ENCODE results near the gene CAPN1. TPM values are rescaled to one million over a fixed set of nuclear protein-coding genes. Genes with fewer than 3 reads are reported as not detected.
A peak's percentile ranks its signal among the peaks of the same experiment; 100 is the strongest.

The CAPN1 gene
- total RNA-seq: 31.9 TPM
- polyA plus RNA-seq: 104 TPM
- long read RNA-seq, donor 1: 0 reads
- long read RNA-seq, donor 2: 0 reads
- long read RNA-seq, donor 3, partial matches to known transcripts: 0 of 18 reads
- long read RNA-seq, donor 3, other reads (novel, unspliced or antisense): 17 of 18 reads
- long read RNA-seq, donor 4, partial matches to known transcripts: 10 of 22 reads
- long read RNA-seq, donor 4, other reads (novel, unspliced or antisense): 12 of 22 reads
- long read RNA-seq, donor 5, partial matches to known transcripts: 7 of 20 reads
- long read RNA-seq, donor 5, other reads (novel, unspliced or antisense): 13 of 20 reads
- long read RNA-seq, donor 6, partial matches to known transcripts: 0 of 8 reads
- long read RNA-seq, donor 6, other reads (novel, unspliced or antisense): 8 of 8 reads
- long read RNA-seq, donor 7, partial matches to known transcripts: 0 of 5 reads
- long read RNA-seq, donor 7, other reads (novel, unspliced or antisense): 5 of 5 reads
- long read RNA-seq, donor 8: 0 reads
- long read RNA-seq, donor 9: 0 reads
- long read RNA-seq, donor 10, partial matches to known transcripts: 5 of 10 reads
- long read RNA-seq, donor 10, other reads (novel, unspliced or antisense): 5 of 10 reads

DNA sequence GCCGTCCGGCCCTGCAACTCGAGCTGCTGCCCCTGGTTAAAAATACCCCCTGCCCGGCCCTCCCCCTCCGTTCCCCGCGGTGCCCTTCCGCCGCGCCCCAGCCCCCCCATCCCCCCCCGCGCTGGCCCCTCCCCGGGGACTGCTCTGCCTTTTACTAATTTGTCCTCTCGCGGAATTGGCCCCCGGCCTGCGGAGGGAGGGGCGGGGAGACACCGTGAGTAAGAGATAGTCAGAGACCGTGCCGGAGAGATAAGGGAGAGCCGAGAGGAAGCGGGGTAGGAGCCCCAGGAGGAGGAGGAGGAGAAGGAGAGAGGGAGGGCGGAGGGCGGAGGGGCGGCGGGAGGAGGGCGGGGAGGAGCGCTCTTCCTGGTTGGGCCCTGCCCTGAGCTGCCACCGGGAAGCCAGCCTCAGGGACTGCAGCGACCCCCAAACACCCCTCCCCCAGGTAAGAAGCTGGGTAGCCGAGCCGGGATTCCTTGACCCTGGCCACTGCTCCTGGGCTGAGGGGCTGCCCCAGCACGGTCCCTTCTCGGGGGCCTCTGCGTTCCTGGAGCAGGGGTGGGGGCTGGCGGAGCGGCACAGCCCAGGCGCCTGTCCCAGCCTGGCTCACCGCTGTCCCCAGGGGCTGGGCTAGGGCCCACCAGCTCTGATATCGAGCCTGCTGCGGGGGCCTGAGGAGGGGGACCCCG lies at the start of gene CAPN1:
TSS of gene CAPN1 (plus strand) at position 360 of the 689 bp plus-strand sequence. CDS start 774 bp downstream, outside the sequence.
- Histone ChIP-seq H3K36me3 (ENCODE audit: control insufficient read depth in 2 of 2, insufficient read depth in 2 of 2, low read length in 1 of 2) (peaks cover 14 to 19% of the 10 kb centered on the region in 2 donors), H3K4me3 (ENCODE audit: low read length in 2 of 2) (peak within 1 kb of the TSS; percentile 63 to 97), H3K9me3 (ENCODE audit: control insufficient read depth in 2 of 2, insufficient read depth in 1 of 2, low read length in 1 of 2) (no peaks in the 10 kb centered on the region), H3K27me3 (ENCODE audit: control insufficient read depth in 2 of 2, insufficient read depth in 1 of 2, low read length in 1 of 2) (peaks cover 2 to 14% of the 10 kb centered on the region in 2 donors), H3K4me1 (ENCODE audit: control insufficient read depth in 2 of 2, insufficient read depth in 2 of 2, low read length in 2 of 2) (peaks cover 13 to 28% of the 10 kb centered on the region in 2 donors), H3K27ac (ENCODE audit: low read depth in 1 of 2, low read length in 1 of 2) (peak within 1 kb of the TSS; percentile 70 to 76)
- WGBS: under 1% methylated on average over 43 of the region's 43 CpGs
- peak in 6 of 9 donors; percentile 45 to 75 (median 54) for DNase-seq (ENCODE audit: low read depth in 6 of 9, low spot score in 9 of 9)

DNA sequence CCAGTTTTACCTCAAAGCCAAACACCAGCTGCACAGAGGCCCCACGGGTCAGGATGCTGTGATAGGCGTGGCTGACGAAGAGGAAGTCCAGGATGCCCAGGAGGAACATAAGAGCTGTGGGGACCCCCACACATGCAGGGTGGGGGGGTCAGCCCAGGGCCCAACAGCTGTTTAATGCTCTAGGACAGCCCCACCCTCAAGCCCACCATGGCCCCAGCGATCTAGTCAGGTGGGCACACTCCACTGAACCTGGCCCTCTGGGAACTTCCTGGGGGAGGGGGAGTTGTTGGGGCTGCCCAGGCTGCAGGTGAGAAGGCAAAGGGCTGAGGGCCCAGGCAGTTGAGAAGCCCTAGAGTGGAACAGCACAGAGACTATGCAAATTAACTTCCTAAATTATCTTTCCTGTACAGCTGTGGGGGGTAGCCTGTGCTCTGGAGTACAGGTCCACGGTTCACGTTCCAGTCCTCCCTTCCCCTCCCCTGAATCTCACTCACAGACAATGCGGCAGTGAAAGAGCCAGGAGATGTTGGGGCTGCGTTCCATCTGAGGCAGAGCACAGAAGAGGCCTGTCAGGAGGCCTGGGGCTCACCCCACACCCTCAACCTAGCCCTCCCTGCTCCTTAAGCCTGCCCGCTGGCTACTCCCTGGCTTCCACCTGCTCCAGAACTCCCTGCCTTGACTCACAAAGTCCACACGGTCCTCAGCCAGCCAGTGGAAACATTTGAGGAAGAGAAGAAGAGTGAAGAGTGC lies 49.3 kb upstream of the CAPN1 start:
- Histone ChIP-seq H3K27me3 (ENCODE audit: control insufficient read depth in 2 of 2, insufficient read depth in 1 of 2, low read length in 1 of 2) (no peaks in the 10 kb centered on the region), H3K36me3 (ENCODE audit: control insufficient read depth in 2 of 2, insufficient read depth in 2 of 2, low read length in 1 of 2) (peaks cover 52 to 54% of the 10 kb centered on the region in 2 donors), H3K4me3 (ENCODE audit: low read length in 2 of 2) (no peak overlapping the region), H3K27ac (ENCODE audit: low read depth in 1 of 2, low read length in 1 of 2) (no peak overlapping the region), H3K9me3 (ENCODE audit: control insufficient read depth in 2 of 2, insufficient read depth in 1 of 2, low read length in 1 of 2) (no peaks in the 10 kb centered on the region), H3K4me1 (ENCODE audit: control insufficient read depth in 2 of 2, insufficient read depth in 2 of 2, low read length in 2 of 2) (peaks cover 10 to 31% of the 10 kb centered on the region in 2 donors)
- no peak for DNase-seq (ENCODE audit: low read depth in 6 of 9, low spot score in 9 of 9)
- WGBS: 84% methylated on average over 10 of the region's 10 CpGs

DNA sequence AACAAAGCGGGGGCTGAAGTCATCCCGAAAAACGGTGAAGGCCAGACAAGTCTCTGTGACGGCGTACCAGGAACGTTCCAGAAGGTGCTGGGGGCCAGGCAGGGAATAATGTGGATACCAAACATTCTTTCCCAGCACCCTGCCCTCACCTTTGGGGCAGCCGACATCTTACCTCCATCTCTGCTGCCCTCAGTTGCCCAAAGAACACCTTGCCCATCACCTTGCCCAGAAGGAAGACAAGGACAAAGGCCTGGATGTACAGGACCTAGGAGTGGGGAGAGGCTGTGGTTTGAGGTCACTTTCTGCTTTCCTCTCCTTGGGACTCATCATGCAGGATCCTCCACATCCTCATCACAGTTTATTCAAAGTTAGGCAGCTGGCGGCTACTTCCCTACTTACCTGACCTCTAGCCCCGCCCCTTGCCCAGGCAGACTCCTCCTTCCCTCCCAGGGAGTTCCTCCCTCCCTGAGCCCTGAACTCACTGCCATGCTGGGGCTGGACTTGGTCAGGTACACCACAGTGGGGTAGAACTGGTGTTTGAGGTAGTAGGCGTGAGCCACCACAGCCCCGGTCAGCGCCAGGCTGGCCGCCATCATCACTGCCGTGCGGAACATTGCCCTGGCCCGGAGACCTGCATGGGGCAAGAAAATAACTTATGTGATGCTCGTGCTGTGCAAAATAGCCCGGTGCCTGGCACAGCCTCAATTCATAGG lies 48.6 kb upstream of the CAPN1 start:
- Histone ChIP-seq H3K4me1 (ENCODE audit: control insufficient read depth in 2 of 2, insufficient read depth in 2 of 2, low read length in 2 of 2) (peaks cover 10 to 31% of the 10 kb centered on the region in 2 donors), H3K27ac (ENCODE audit: low read depth in 1 of 2, low read length in 1 of 2) (no peak overlapping the region), H3K4me3 (ENCODE audit: low read length in 2 of 2) (peak overlapping the region; percentile 79 to 88), H3K27me3 (ENCODE audit: control insufficient read depth in 2 of 2, insufficient read depth in 1 of 2, low read length in 1 of 2) (no peaks in the 10 kb centered on the region), H3K9me3 (ENCODE audit: control insufficient read depth in 2 of 2, insufficient read depth in 1 of 2, low read length in 1 of 2) (no peaks in the 10 kb centered on the region), H3K36me3 (ENCODE audit: control insufficient read depth in 2 of 2, insufficient read depth in 2 of 2, low read length in 1 of 2) (peaks cover 45 to 47% of the 10 kb centered on the region in 2 donors)
- WGBS: 52% methylated on average over 18 of the region's 18 CpGs
- peak in 1 of 9 donors; percentile 51 for DNase-seq (ENCODE audit: low read depth in 6 of 9, low spot score in 9 of 9)

DNA sequence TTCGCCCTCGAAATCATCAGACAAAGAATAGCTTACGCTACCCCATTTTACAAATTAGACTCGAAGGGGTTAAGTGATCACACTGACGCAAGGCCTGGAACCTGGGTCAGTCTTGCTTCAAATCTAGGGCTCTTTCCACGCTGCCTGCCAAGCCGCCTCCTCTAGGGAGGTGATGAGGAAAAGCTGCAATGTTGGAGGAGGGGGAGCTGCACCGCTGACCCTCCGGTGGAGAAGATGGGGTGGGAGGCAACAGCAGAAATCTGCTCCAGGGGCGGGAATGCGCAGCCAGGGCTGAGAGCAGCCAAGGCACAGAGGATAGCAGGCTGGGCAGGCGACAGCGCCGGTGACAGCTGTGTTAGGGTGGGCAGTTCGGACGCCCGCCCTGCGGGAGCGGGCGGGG lies 48.0 kb upstream of the CAPN1 start:
- no peaks in the 10 kb centered on the region for H3K9me3 ChIP-seq (ENCODE audit: control insufficient read depth in 2 of 2, insufficient read depth in 1 of 2, low read length in 1 of 2)
- H3K36me3 ChIP-seq (ENCODE audit: control insufficient read depth in 2 of 2, insufficient read depth in 2 of 2, low read length in 1 of 2): peaks cover 39 to 41% of the 10 kb centered on the region in 2 donors
- H3K4me3 ChIP-seq (ENCODE audit: low read length in 2 of 2): peak overlapping the region; percentile 79 to 88
- H3K27ac ChIP-seq (ENCODE audit: low read depth in 1 of 2, low read length in 1 of 2): peak overlapping the region; percentile 39 to 97
- DNase-seq (ENCODE audit: low read depth in 6 of 9, low spot score in 9 of 9): no peak
- WGBS: 3% methylated on average over 20 of the region's 20 CpGs
- no peaks in the 10 kb centered on the region for H3K27me3 ChIP-seq (ENCODE audit: control insufficient read depth in 2 of 2, insufficient read depth in 1 of 2, low read length in 1 of 2)
- H3K4me1 ChIP-seq (ENCODE audit: control insufficient read depth in 2 of 2, insufficient read depth in 2 of 2, low read length in 2 of 2): peaks cover 10 to 31% of the 10 kb centered on the region in 2 donors

DNA sequence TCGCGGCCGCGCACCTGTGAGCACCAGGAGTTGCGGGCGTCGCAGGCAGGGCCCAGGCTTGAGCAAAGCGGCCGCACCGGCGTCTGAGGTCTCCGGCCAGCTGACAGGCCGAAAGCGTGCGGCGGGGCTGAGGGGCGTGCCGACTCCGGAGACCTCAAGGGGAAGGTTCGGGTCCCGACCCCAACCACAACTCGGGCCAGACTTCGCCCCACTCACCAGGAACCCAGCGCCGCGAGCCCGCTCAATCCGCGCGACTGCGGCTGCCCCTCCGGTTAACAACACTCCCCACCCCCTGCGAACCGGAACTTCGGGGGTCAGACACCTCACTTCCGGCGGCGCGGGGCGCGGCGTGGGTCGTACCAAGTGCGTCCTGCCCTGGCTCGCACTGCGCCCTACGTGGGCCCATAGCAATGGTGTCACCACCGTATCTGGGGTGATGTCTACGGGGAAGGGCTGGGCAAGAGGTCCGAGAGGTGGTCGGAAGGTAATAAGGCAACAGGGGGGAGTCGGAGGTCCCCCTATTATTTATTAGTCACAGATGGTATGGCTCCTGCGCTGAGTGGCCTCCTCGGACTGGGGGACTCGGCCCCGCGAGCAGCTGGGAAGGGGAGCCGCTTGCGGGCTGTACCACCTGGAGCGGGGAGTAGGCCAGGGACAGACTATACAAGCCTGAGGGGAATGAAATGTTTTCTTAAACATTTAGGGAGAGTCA lies 47.3 kb upstream of the CAPN1 start, which contains the start of gene SYVN1:
TSS of gene SYVN1 (minus strand) at position 280 of the 712 bp plus-strand sequence. CDS start 918 bp downstream, outside the sequence.
- WGBS: under 1% methylated on average over 60 of the region's 60 CpGs
- Histone ChIP-seq H3K4me1 (ENCODE audit: control insufficient read depth in 2 of 2, insufficient read depth in 2 of 2, low read length in 2 of 2) (peaks cover 10 to 31% of the 10 kb centered on the region in 2 donors), H3K9me3 (ENCODE audit: control insufficient read depth in 2 of 2, insufficient read depth in 1 of 2, low read length in 1 of 2) (no peaks in the 10 kb centered on the region)

DNA sequence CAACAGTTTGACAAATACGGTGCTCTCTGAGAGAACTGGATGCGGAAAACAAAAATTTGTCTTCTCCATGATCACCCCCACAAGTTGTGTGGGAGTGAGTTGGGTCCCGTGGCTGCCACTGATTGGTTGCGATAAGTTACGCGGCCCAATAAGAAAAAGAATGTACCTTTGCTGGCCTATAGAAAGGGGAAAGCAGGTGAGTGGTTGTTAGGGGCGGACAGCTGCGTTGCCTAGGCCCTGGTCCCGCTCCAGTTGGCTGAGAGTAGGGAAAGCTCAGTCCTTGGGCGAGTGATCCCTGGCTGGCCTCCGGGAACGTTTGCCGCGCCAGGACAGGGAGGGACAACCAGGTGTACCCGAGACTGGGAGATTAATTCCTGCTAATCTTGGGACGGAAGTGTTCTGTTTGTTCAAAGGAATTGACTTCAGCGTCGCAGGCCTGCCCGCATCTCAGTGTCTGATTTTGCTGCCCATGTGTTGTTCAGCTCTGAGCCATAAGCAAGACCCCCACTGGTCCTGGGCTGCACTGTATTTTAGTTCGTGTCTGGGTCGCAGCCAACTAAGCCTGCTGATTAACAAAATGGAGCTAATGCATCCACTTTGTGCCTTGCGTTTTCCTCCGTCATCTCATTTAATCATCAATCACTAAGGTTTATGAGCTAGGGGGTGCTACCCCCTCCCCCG lies 46.6 kb upstream of the CAPN1 start:
- H3K9me3 ChIP-seq (ENCODE audit: control insufficient read depth in 2 of 2, insufficient read depth in 1 of 2, low read length in 1 of 2): no peaks in the 10 kb centered on the region
- H3K27ac ChIP-seq (ENCODE audit: low read depth in 1 of 2, low read length in 1 of 2): peak overlapping the region; percentile 96 to 97
- H3K4me3 ChIP-seq (ENCODE audit: low read length in 2 of 2): peak overlapping the region; percentile 79 to 88
- no peaks in the 10 kb centered on the region for H3K27me3 ChIP-seq (ENCODE audit: control insufficient read depth in 2 of 2, insufficient read depth in 1 of 2, low read length in 1 of 2)
- WGBS: 5% methylated on average over 24 of the region's 24 CpGs
- peak in 8 of 9 donors; percentile 79 to 97 (median 90) for DNase-seq (ENCODE audit: low read depth in 6 of 9, low spot score in 9 of 9)
- peaks cover 26 to 27% of the 10 kb centered on the region in 2 donors for H3K36me3 ChIP-seq (ENCODE audit: control insufficient read depth in 2 of 2, insufficient read depth in 2 of 2, low read length in 1 of 2)
- peaks cover 10 to 31% of the 10 kb centered on the region in 2 donors for H3K4me1 ChIP-seq (ENCODE audit: control insufficient read depth in 2 of 2, insufficient read depth in 2 of 2, low read length in 2 of 2)

More for the DNA sequence above, 47.3 kb upstream of the CAPN1 start, which contains the start of gene SYVN1:
- H3K27ac ChIP-seq (ENCODE audit: low read depth in 1 of 2, low read length in 1 of 2): peak within 1 kb of the TSS; percentile 96 to 97
- DNase-seq (ENCODE audit: low read depth in 6 of 9, low spot score in 9 of 9): peak in 8 of 9 donors; percentile 79 to 94 (median 88)
- peaks cover 32 to 34% of the 10 kb centered on the region in 2 donors for H3K36me3 ChIP-seq (ENCODE audit: control insufficient read depth in 2 of 2, insufficient read depth in 2 of 2, low read length in 1 of 2)
- H3K27me3 ChIP-seq (ENCODE audit: control insufficient read depth in 2 of 2, insufficient read depth in 1 of 2, low read length in 1 of 2): no peaks in the 10 kb centered on the region
- peak within 1 kb of the TSS; percentile 79 to 88 for H3K4me3 ChIP-seq (ENCODE audit: low read length in 2 of 2)

DNA sequence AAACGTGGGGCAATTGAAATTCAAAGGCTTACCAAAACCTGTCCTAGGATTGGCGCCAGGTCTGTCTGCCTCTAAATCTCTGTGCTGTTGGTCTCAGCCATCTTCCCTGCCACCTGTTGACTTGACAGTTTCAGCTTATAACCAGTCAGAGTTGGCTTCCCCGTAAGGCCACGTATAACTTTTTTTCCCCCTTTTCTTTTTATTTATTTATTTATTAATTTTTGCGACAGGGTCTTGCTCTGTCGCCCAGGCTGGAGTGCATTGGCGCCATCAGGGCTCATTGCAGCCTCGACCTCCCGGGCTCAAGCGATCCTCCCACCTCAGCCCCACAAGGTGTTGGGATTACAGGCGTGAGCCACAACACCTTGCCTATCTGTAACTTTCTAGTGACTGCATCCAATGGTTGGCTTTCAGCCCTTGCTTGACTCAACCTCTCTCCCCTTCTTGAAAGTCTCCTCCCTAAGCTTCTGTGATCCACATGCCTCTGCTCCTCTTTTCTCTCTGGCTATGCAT lies 46.0 kb upstream of the CAPN1 start:
- Histone ChIP-seq H3K9me3 (ENCODE audit: control insufficient read depth in 2 of 2, insufficient read depth in 1 of 2, low read length in 1 of 2) (no peaks in the 10 kb centered on the region), H3K27me3 (ENCODE audit: control insufficient read depth in 2 of 2, insufficient read depth in 1 of 2, low read length in 1 of 2) (no peaks in the 10 kb centered on the region), H3K36me3 (ENCODE audit: control insufficient read depth in 2 of 2, insufficient read depth in 2 of 2, low read length in 1 of 2) (peaks cover 20 to 22% of the 10 kb centered on the region in 2 donors), H3K27ac (ENCODE audit: low read depth in 1 of 2, low read length in 1 of 2) (peak overlapping the region; percentile 96 to 97), H3K4me3 (ENCODE audit: low read length in 2 of 2) (peak overlapping the region; percentile 79 to 88), H3K4me1 (ENCODE audit: control insufficient read depth in 2 of 2, insufficient read depth in 2 of 2, low read length in 2 of 2) (peaks cover 10 to 31% of the 10 kb centered on the region in 2 donors)
- DNase-seq (ENCODE audit: low read depth in 6 of 9, low spot score in 9 of 9): no peak
- 70% methylated on average over 11 of the region's 11 CpGs for WGBS

Measured in thymus (tissue), 14 donors.